ENCODE data around the gene RABGAP1L.
"Not testable (repeated sequence)": the region's sequence is repeated elsewhere in the genome, so short reads cannot be mapped to it uniquely, and the experiment has no call there.

Gene RABGAP1L

GRCh38 chr1:174314433-174314832 lies 155.1 kb downstream of the RABGAP1L start:
- DNase-seq = no peak

GRCh38 chr1:174315239-174315638 lies 155.9 kb downstream of the RABGAP1L start:
- no peak for DNase-seq

GRCh38 chr1:174320897-174321296 lies 161.6 kb downstream of the RABGAP1L start:
- DNase-seq = not testable (repeated sequence)

- DNase-seq = no peak
These were observed 163.0 kb downstream of the RABGAP1L start for GRCh38 chr1:174322202-174322862.

GRCh38 chr1:174324493-174324892 lies 165.2 kb downstream of the RABGAP1L start:
- no peak for DNase-seq

GRCh38 chr1:174324939-174325338 lies 165.6 kb downstream of the RABGAP1L start:
- DNase-seq = no peak

- DNase-seq = no peak
These were observed 167.0 kb downstream of the RABGAP1L start for GRCh38 chr1:174326278-174326677.

- no peak for DNase-seq
These were observed 174.1 kb downstream of the RABGAP1L start for GRCh38 chr1:174333437-174333836.

GRCh38 chr1:174337000-174337681 lies 177.8 kb downstream of the RABGAP1L start:
- no peak for DNase-seq

GRCh38 chr1:174340404-174340803 lies 181.1 kb downstream of the RABGAP1L start:
- not testable (repeated sequence) for DNase-seq

- no peak for DNase-seq
These were observed 184.8 kb downstream of the RABGAP1L start for GRCh38 chr1:174344162-174344561.

- no peak for DNase-seq
These were observed 192.8 kb downstream of the RABGAP1L start for GRCh38 chr1:174352117-174352516.

- no peak for DNase-seq
These were observed 193.7 kb downstream of the RABGAP1L start for GRCh38 chr1:174352883-174353608.

GRCh38 chr1:174358344-174358743 lies 199.0 kb downstream of the RABGAP1L start:
- no peak for DNase-seq

- no peak for DNase-seq
These were observed 199.6 kb downstream of the RABGAP1L start for GRCh38 chr1:174358786-174359453.

- no peak for DNase-seq
These were observed 200.1 kb downstream of the RABGAP1L start for GRCh38 chr1:174359454-174359805.

GRCh38 chr1:174364996-174365736 lies 205.8 kb downstream of the RABGAP1L start:
- no peak for DNase-seq

GRCh38 chr1:174366946-174367345 lies 207.6 kb downstream of the RABGAP1L start:
- no peak for DNase-seq

GRCh38 chr1:174367892-174368291 lies 208.6 kb downstream of the RABGAP1L start:
- DNase-seq = no peak

- no peak for DNase-seq
These were observed 216.7 kb downstream of the RABGAP1L start for GRCh38 chr1:174376030-174376429.

GRCh38 chr1:174391716-174392115 lies 232.4 kb downstream of the RABGAP1L start:
- no peak for DNase-seq

- DNase-seq = no peak
These were observed 234.6 kb downstream of the RABGAP1L start for GRCh38 chr1:174393885-174394284.

GRCh38 chr1:174397261-174397660 lies 237.9 kb downstream of the RABGAP1L start:
- DNase-seq = no peak
